Activated CD8-positive, alpha-beta T cell treated with anti-CD3 and anti-CD28 coated beads for 36 hours (primary cell): ENCODE results near the gene ZNF497. TPM values are rescaled to one million over a fixed set of nuclear protein-coding genes. Genes with fewer than 3 reads are reported as not detected.

Experiments used
- ATAC-seq: fragments of 200-7000 bp; cut with Tn5 transposase; one replicate; pipeline ENCODE4 v1.10.0; 2021; ENCODE audit warnings: mild to moderate bottlenecking, moderate library complexity
- CTCF ChIA-PET: fragments of 350-600 bp; sonication (Branson Sonifier 250); formaldehyde crosslinking; loops from one replicate; lab custom pipeline; 2021; ENCODE audit warnings: antibody characterized with exemption; lab: Charles Lee
- POLR2A ChIA-PET: fragments of 350-600 bp; sonication (Branson Sonifier 250); formaldehyde crosslinking; loops from one replicate; lab custom pipeline; 2021; ENCODE audit warnings: antibody characterized with exemption; lab: Charles Lee
- DNase-seq: peaks from one replicate; pipeline ENCODE4 v3.0.0-alpha.2; 2020
- H3K27ac Mint-ChIP-seq: one replicate; pipeline ENCODE4 v1.8.0; 2021; ENCODE audit warnings: mild to moderate bottlenecking, mixed read lengths
- H3K27me3 Mint-ChIP-seq: one replicate; pipeline ENCODE4 v1.8.0; 2021; ENCODE audit warnings: mixed read lengths
- H3K36me3 Mint-ChIP-seq: one replicate; pipeline ENCODE4 v1.8.0; 2021; ENCODE audit warnings: low read depth, mixed read lengths
- H3K4me1 Mint-ChIP-seq: one replicate; pipeline ENCODE4 v1.8.0; 2021; ENCODE audit warnings: low read depth, mixed read lengths
- H3K4me3 Mint-ChIP-seq: one replicate; pipeline ENCODE4 v1.8.0; 2021; ENCODE audit warnings: mild to moderate bottlenecking, moderate library complexity, mixed read lengths
- H3K9me3 Mint-ChIP-seq: one replicate; pipeline ENCODE4 v1.8.0; 2021; ENCODE audit warnings: mixed read lengths
- intact Hi-C: fragments of 100-400 bp; cut with micrococcal nuclease; formaldehyde crosslinking; loops from one replicate; pipeline ENCODE4 v1.10.0; 2022
- total RNA-seq, 2 experiments: library from RNA; stranded (reverse); gene quantifications; one replicate each; pipeline ENCODE4 v1.2.3, GENCODE V29; 2021
- TF ChIP-seq, protein P1 (sequence below): fragments of 200-600 bp; IDR thresholded peaks from one replicate; pipeline ENCODE4 v1.8.0; 2022; ENCODE audit warnings: antibody characterized with exemption, mild to moderate bottlenecking

ZNF497 gene
- total RNA-seq, 2 experiments from 2014 or later = 1.3 to 1.6 TPM

DNA sequence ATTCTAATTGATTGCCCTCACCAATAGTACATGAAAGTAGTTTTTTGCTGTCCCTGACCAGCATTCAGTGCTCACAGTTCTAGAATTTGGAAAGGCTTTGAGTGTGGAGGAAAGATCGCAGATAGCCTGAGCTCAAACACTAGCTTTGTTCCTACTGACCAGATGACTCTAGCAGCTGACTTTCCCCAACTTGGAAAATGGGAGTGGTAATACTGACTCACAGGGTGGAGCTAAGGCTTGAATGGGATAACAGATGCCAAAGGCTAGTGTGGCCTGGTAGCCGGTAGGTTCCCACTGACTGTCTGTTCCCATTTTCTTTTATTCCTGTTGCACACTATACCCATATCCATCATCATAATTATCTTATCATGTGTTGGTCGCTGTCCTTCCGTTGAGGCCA lies 32.1 kb downstream of the ZNF497 start:
- H3K27ac Mint-ChIP-seq = no peak overlapping the region
- no peaks in the 10 kb centered on the region for H3K27me3 Mint-ChIP-seq
- TF ChIP-seq, protein P1, sequence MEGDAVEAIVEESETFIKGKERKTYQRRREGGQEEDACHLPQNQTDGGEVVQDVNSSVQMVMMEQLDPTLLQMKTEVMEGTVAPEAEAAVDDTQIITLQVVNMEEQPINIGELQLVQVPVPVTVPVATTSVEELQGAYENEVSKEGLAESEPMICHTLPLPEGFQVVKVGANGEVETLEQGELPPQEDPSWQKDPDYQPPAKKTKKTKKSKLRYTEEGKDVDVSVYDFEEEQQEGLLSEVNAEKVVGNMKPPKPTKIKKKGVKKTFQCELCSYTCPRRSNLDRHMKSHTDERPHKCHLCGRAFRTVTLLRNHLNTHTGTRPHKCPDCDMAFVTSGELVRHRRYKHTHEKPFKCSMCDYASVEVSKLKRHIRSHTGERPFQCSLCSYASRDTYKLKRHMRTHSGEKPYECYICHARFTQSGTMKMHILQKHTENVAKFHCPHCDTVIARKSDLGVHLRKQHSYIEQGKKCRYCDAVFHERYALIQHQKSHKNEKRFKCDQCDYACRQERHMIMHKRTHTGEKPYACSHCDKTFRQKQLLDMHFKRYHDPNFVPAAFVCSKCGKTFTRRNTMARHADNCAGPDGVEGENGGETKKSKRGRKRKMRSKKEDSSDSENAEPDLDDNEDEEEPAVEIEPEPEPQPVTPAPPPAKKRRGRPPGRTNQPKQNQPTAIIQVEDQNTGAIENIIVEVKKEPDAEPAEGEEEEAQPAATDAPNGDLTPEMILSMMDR = no peak
- intact Hi-C loops = no loop called here
- POLR2A ChIA-PET = interaction anchor here (1.2 to 2.4 kb wide), 2 partner anchors 17 to 189 kb away, joined by 3 to 9 read pairs; partner anchors contain the start of gene ZBTB45
- DNase-seq (no peak), ATAC-seq (no peak)
- H3K4me1 Mint-ChIP-seq = peaks cover 14% of the 10 kb centered on the region
- H3K4me3 Mint-ChIP-seq = no peak overlapping the region
- H3K36me3 Mint-ChIP-seq = peaks cover 5% of the 10 kb centered on the region
- CTCF ChIA-PET = interaction anchor here (1.0 to 1.4 kb wide), 4 partner anchors 138 to 251 kb away, joined by 3 to 4 read pairs (median 4); no protein-coding TSS in a partner anchor
- H3K9me3 Mint-ChIP-seq = no peaks in the 10 kb centered on the region

DNA sequence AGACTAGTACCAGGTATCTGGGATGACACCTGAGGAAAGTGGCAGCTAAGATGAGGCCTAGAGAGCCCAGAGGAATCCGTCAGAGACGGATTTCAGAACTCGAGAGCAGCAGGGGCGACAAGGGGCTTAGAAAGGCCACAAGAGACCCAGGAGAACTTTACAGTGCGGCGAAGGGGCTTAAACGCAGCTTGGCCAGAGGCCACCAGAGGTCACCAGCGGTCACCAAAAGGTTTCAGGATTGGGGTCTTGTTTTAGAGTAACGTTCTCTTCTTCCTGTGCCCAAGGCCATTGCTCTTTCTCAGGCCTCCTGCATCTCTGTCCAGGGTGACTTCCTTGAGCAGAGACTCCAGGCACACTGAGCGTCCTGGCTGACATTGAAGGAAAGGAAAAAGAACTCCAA lies 33.6 kb downstream of the ZNF497 start:
- TF ChIP-seq, protein P1 = no peak
- peak; percentile 61 for DNase-seq
- Mint-ChIP-seq H3K9me3 (no peaks in the 10 kb centered on the region), H3K4me1 (peaks cover 14% of the 10 kb centered on the region), H3K27me3 (no peaks in the 10 kb centered on the region), H3K36me3 (no peaks in the 10 kb centered on the region), H3K4me3 (no peak overlapping the region), H3K27ac (no peak overlapping the region)
- ChIA-PET POLR2A (interaction anchor here (0.7 kb wide), 1 partner anchor 69 kb away, joined by 3 read pairs; no protein-coding TSS in a partner anchor), CTCF (interaction anchor here (1.0 kb wide), 1 partner anchor 18 kb away, joined by 3 read pairs; no protein-coding TSS in a partner anchor)
- intact Hi-C loops = no loop called here
- ATAC-seq = no peak

DNA sequence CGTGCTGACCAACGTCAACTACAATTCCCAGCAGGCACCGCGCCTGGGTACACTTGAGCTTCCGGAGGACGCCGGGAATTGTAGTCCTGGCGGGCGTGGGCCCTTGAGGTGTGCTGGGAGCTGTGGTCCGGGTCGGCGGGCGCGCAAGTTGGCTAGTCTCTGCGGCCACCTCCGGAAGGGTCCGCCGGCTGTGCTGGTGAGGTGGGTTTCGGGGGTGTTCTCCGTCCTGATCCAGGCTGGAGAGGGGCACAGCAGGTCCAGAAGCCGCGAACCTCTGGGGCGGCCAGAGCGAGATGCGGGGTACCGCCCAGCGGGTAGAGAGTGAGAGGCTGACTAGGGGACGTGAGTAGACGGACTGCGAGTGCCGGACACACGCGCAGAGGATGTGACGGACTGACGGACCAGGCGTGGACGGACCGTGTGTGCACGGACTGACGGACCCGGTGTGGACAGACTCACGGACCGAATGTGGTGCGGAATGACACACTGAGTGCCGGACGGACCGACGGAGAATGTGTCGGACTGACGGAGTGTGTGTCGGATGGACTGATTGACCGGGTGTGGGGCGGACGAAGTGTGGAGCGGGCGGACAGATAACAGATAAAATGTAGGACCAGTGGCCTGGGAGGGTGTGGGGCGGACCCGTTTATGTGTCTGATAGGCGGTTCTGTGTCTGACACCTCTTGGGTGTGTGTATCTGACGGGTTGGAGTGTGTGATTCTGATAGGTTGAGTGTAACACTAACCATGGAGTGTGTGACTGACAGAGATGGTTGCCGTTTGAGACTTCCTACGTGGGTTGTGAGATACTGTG lies 35.4 kb downstream of the ZNF497 start, which contains the start of gene ZSCAN22:
Gene ZSCAN22, plus strand, starts transcription at position 81 of the 813 bp plus-strand sequence. CDS start 7,809 bp downstream, outside the sequence.
- ATAC-seq = peak; percentile 86
- H3K9me3 Mint-ChIP-seq = no peaks in the 10 kb centered on the region
- TF ChIP-seq, protein P1 = no peak
- H3K4me3 Mint-ChIP-seq = no peak within 1 kb of the TSS
- intact Hi-C loops = no loop called here
- DNase-seq = peak; percentile 97
- H3K27me3 Mint-ChIP-seq = no peaks in the 10 kb centered on the region
- peaks cover 14% of the 10 kb centered on the region for H3K4me1 Mint-ChIP-seq
- ChIA-PET POLR2A (interaction anchor here (0.6 to 2.1 kb wide), 6 partner anchors 21 to 192 kb away, joined by 3 to 7 read pairs (median 3); partner anchors contain the start of genes ZBTB45 and ZNF497), CTCF (interaction anchor here (0.8 to 1.6 kb wide), 5 partner anchors 12 to 35 kb away, joined by 3 read pairs; partner anchors contain the start of gene ZNF497)
- no peak within 1 kb of the TSS for H3K27ac Mint-ChIP-seq
- peaks cover 4% of the 10 kb centered on the region for H3K36me3 Mint-ChIP-seq

DNA sequence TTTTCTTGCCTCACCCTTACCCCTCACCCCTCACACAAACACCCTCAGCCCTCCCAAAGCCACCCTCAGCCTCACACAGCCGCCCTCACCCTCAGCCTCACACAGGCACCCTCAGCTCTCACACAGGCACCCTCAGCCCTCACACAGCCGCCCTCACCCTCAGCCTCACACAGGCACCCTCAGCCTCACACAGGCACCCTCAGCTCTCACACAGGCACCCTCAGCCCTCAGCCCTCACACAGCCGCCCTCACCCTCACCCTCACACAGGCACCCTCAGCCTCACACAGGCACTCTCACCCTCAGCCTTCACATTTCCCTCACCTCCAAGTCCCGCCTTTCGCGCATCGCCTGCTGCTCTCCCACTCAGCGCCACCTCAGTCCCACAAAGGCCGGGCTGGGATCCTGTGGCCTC lies 36.0 kb downstream of the ZNF497 start:
- peaks cover 4% of the 10 kb centered on the region for H3K36me3 Mint-ChIP-seq
- no peaks in the 10 kb centered on the region for H3K9me3 Mint-ChIP-seq
- POLR2A ChIA-PET = interaction anchor here (0.6 to 2.1 kb wide), 8 partner anchors 10 to 193 kb away, joined by 3 to 7 read pairs (median 3); partner anchors contain the start of genes ZBTB45 and ZNF497

More for the DNA sequence above, 36.0 kb downstream of the ZNF497 start:
- H3K4me1 Mint-ChIP-seq = peaks cover 14% of the 10 kb centered on the region
- no peak overlapping the region for H3K27ac Mint-ChIP-seq
- CTCF ChIA-PET = interaction anchor here (0.8 to 1.6 kb wide), 5 partner anchors 12 to 36 kb away, joined by 3 read pairs; partner anchors contain the start of gene ZNF497
- no peaks in the 10 kb centered on the region for H3K27me3 Mint-ChIP-seq
- no peak overlapping the region for H3K4me3 Mint-ChIP-seq
- peak; percentile 49 for ATAC-seq
- DNase-seq = no peak
- intact Hi-C loops = no loop called here
- TF ChIP-seq, protein P1 = no peak
